Smooth muscle cell (in vitro differentiated cells): Measurements from ENCODE around the gene TMPRSS13. TPM values are rescaled to one million over a fixed set of nuclear protein-coding genes. Genes with fewer than 3 reads are reported as not detected.

Source experiments
- DNase-seq: peaks from one replicate; lab custom pipeline; 2025; ENCODE audit not compliant: unreplicated experiment; lab: John Stamatoyannopoulos, UW
- H2AFZ ChIP-seq: fragments of 200-600 bp; sonication (generic); 2 replicates; pipeline ENCODE4 v1.6.0; 2016; ENCODE audit warnings: antibody characterized with exemption, low read depth, mild to moderate bottlenecking
- H3F3A ChIP-seq: fragments of 200-600 bp; sonication (generic); 2 replicates; pipeline ENCODE4 v1.6.0; 2017; ENCODE audit warnings: antibody characterized with exemption, low read depth
- H3K27ac ChIP-seq: fragments of 200-600 bp; sonication (generic); 2 replicates; pipeline ENCODE4 v1.5.1; 2016; ENCODE audit warnings: low read depth, mild to moderate bottlenecking
- H3K27me3 ChIP-seq: fragments of 200-600 bp; sonication (generic); 2 replicates; pipeline ENCODE4 v1.6.1; 2016; ENCODE audit warnings: low read depth, mild to moderate bottlenecking
- H3K36me3 ChIP-seq: fragments of 200-600 bp; sonication (generic); 2 replicates; pipeline ENCODE4 v1.5.1; 2016; ENCODE audit warnings: low read depth
- H3K4me1 ChIP-seq: fragments of 200-600 bp; sonication (generic); 2 replicates; pipeline ENCODE4 v1.5.1; 2016; ENCODE audit warnings: low read depth
- H3K4me2 ChIP-seq: fragments of 200-600 bp; sonication (generic); 2 replicates; pipeline ENCODE4 v1.6.0; 2016; ENCODE audit warnings: mild to moderate bottlenecking
- H3K4me3 ChIP-seq: fragments of 200-600 bp; sonication (generic); 2 replicates; pipeline ENCODE4 v1.5.1; 2016; ENCODE audit warnings: mild to moderate bottlenecking
- H3K79me2 ChIP-seq: fragments of 200-600 bp; sonication (generic); 2 replicates; pipeline ENCODE4 v1.6.0; 2016; ENCODE audit warnings: low read depth, mild to moderate bottlenecking
- H3K9ac ChIP-seq: fragments of 200-600 bp; sonication (generic); 2 replicates; pipeline ENCODE4 v1.6.0; 2016; ENCODE audit warnings: low read depth
- H3K9me3 ChIP-seq: fragments of 200-600 bp; sonication (generic); replicated peaks from 2 replicates; pipeline ENCODE4 v1.5.1; 2016; ENCODE audit warnings: low read depth
- H4K20me1 ChIP-seq: fragments of 200-600 bp; sonication (generic); 2 replicates; pipeline ENCODE4 v1.6.0; 2016; ENCODE audit warnings: low read depth
- CTCF ChIP-seq: fragments of 200-600 bp; sonication (generic); IDR thresholded peaks from 2 replicates; pipeline ENCODE4 v1.5.1; 2017; ENCODE audit warnings: borderline replicate concordance, mild to moderate bottlenecking, antibody characterized with exemption; ENCODE audit not compliant: insufficient read depth, poor library complexity, severe bottlenecking
- WGBS: methylation state at CpG from one replicate; pipeline ENCODE4 v1.1.7; 2016; ENCODE audit warnings: low lambda C conversion rate; 5-methylcytosine and 5-hydroxymethylcytosine counted together
- polyA plus RNA-seq: library from polyadenylated mRNA; unstranded; fragments of >200 nt; fragmentation: Nextera tagmentation; extraction: Ambion mirVana; gene quantifications from 2 replicates; pipeline ENCODE4 v1.2.1, GENCODE V29; 2016
- total RNA-seq: library from RNA; depleted of rRNA; stranded (reverse); fragments of >200 nt; gene quantifications from 2 replicates; pipeline ENCODE4 v1.2.3, GENCODE V29; 2014

TMPRSS13 gene
- total and polyA plus RNA-seq, 2 experiments from 2014 or later = 0.73 to 1.3 TPM

GRCh38 chr11:117911694-117912093, 17.5 kb downstream of the TMPRSS13 start:
- no peak overlapping the region for H3K4me2 ChIP-seq
- H3K4me1 ChIP-seq = peaks cover 7% of the 10 kb centered on the region
- H3K36me3 ChIP-seq = no peaks in the 10 kb centered on the region
- H3K27me3 ChIP-seq = no peaks in the 10 kb centered on the region
- H3K27ac ChIP-seq = no peak overlapping the region
- H3K79me2 ChIP-seq = no peaks in the 10 kb centered on the region
- no peak overlapping the region for H2AFZ ChIP-seq
- 93% methylated on average over 3 of the region's 3 CpGs for WGBS
- TF ChIP-seq CTCF = no peak
- H3K9ac ChIP-seq = no peak overlapping the region
- no peaks in the 10 kb centered on the region for H4K20me1 ChIP-seq
- no peaks in the 10 kb centered on the region for H3K9me3 ChIP-seq
- H3K4me3 ChIP-seq = no peak overlapping the region
- DNase-seq = no peak
- H3F3A ChIP-seq = no peaks in the 10 kb centered on the region

GRCh38 chr11:117910941-117911655, 18.1 kb downstream of the TMPRSS13 start:
- H3F3A ChIP-seq = no peaks in the 10 kb centered on the region
- H3K9me3 ChIP-seq = no peaks in the 10 kb centered on the region
- H3K27me3 ChIP-seq = no peaks in the 10 kb centered on the region
- 86% methylated on average over 12 of the region's 12 CpGs for WGBS
- DNase-seq = no peak
- H3K4me3 ChIP-seq = no peak overlapping the region
- H3K4me1 ChIP-seq = peaks cover 7% of the 10 kb centered on the region
- TF ChIP-seq CTCF = no peak
- no peak overlapping the region for H3K4me2 ChIP-seq
- H3K36me3 ChIP-seq = no peaks in the 10 kb centered on the region
- H2AFZ ChIP-seq = no peak overlapping the region
- H3K9ac ChIP-seq = no peak overlapping the region
- no peaks in the 10 kb centered on the region for H3K79me2 ChIP-seq
- H3K27ac ChIP-seq = no peak overlapping the region
- no peaks in the 10 kb centered on the region for H4K20me1 ChIP-seq

GRCh38 chr11:117910525-117910924, 18.7 kb downstream of the TMPRSS13 start:
- H4K20me1 ChIP-seq = no peaks in the 10 kb centered on the region
- no peak overlapping the region for H3K4me2 ChIP-seq
- DNase-seq = no peak
- 78% methylated on average over 4 of the region's 4 CpGs for WGBS
- TF ChIP-seq CTCF = no peak
- H2AFZ ChIP-seq = no peak overlapping the region
- H3K27me3 ChIP-seq = no peaks in the 10 kb centered on the region
- no peak overlapping the region for H3K9ac ChIP-seq
- no peak overlapping the region for H3K27ac ChIP-seq
- no peak overlapping the region for H3K4me3 ChIP-seq
- H3F3A ChIP-seq = no peaks in the 10 kb centered on the region
- no peaks in the 10 kb centered on the region for H3K79me2 ChIP-seq
- no peaks in the 10 kb centered on the region for H3K36me3 ChIP-seq
- H3K9me3 ChIP-seq = no peaks in the 10 kb centered on the region
- H3K4me1 ChIP-seq = peaks cover 7% of the 10 kb centered on the region
